NT2/D1 (cell line): ENCODE results near the gene YWHAQ.

Experiments used
- SUZ12 ChIP-seq: IDR thresholded peaks from 2 replicates; pipeline ENCODE4 v1.6.1; 2011; ENCODE audit not compliant: insufficient read length, insufficient read depth; ENCODE audit errors: extremely low read depth
- YY1 ChIP-seq: IDR thresholded peaks from 2 replicates; pipeline ENCODE4 v1.6.1; 2011; ENCODE audit not compliant: insufficient read length, insufficient read depth
- ZNF274 ChIP-seq: IDR thresholded peaks from 2 replicates; pipeline ENCODE4 v1.6.1; 2011; ENCODE audit warnings: mild to moderate bottlenecking, low read depth, low read length

- TF ChIP-seq ZNF274 (no peak), YY1 (no peak), SUZ12 (no peak)
These were observed 19.8 kb downstream of the YWHAQ start for GRCh38 chr2:9610781-9611548.
